Neuron (in vitro differentiated cells): ENCODE data around the gene COL6A2.

ENCODE experiments used
- H2AFZ ChIP-seq: one replicate; pipeline ENCODE4 v1.6.1; 2013; ENCODE audit warnings: low read depth, mild to moderate bottlenecking, inconsistent platforms, low read length, moderate library complexity
- H3K27me3 ChIP-seq: one replicate; pipeline ENCODE4 v1.6.1; 2013; ENCODE audit warnings: low read length; ENCODE audit not compliant: insufficient read depth
- H3K36me3 ChIP-seq: one replicate; pipeline ENCODE4 v1.6.1; 2013; ENCODE audit warnings: low read length; ENCODE audit not compliant: insufficient read depth
- H3K4me1 ChIP-seq: one replicate; pipeline ENCODE4 v1.6.1; 2013; ENCODE audit warnings: low read length; ENCODE audit not compliant: insufficient read depth
- H3K4me3 ChIP-seq: 2 replicates; pipeline ENCODE4 v1.5.1; 2013; ENCODE audit warnings: mild to moderate bottlenecking, low read length, moderate library complexity
- H3K9me3 ChIP-seq: one replicate; pipeline ENCODE4 v1.6.1; 2013; ENCODE audit warnings: low read length

Gene COL6A2

GRCh38 chr21:46097336-46098293, at the start of gene COL6A2:
COL6A2 (plus strand) TSS chr21:46098112.
- H3K4me1 ChIP-seq, result no peaks in the 10 kb centered on the region
- no peaks in the 10 kb centered on the region for H3K36me3 ChIP-seq
- peaks cover 52% of the 10 kb centered on the region for H3K27me3 ChIP-seq
- H3K4me3 ChIP-seq, result no peak within 1 kb of the TSS
- no peak within 1 kb of the TSS for H2AFZ ChIP-seq
- H3K9me3 ChIP-seq, result peaks cover 7% of the 10 kb centered on the region

- Histone ChIP-seq H3K27me3 (no peaks in the 10 kb centered on the region), H2AFZ (no peak overlapping the region), H3K9me3 (peaks cover 2% of the 10 kb centered on the region), H3K36me3 (no peaks in the 10 kb centered on the region), H3K4me3 (no peak overlapping the region), H3K4me1 (no peaks in the 10 kb centered on the region)
Measured at GRCh38 chr21:46048926-46049889, 48.7 kb upstream of the COL6A2 start.

DNA sequence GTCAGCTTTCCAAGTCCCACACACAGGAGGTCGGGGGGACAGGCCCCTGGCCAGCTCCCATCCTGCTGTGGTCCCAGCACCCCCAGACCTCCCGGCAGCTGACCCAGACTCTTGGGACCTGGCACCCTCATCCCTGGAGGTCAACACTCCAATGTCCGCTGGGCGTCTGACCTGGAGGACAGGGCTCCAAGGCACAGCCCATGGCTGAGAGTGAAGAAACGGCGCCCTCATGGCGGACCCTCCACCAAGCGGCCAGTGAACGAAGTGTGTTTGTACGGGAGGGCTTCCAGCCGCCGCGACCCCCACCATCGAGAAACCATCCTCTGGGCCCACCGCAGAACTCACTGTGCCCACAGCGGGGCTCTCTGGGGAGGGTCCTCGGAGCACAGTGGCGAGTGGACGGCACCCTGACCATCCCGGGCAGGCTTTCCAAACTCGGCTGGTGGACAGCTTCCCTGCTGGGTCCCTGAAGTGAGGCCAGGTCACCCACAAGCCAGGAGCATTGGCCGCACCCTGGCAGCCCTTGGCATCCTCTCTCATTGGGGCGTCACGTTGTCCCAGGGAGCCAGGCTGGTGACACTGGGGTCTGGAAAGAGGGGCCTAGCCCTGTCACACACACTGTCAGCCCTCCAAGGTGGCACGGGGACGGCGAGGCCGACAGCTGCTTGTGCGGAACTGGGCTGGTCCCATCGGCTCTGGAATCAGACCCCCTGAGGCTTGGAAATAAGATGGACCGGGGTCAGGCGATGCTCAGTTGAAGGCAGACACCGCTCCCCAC, 47.8 kb upstream of the COL6A2 start:
- Histone ChIP-seq H3K4me3 (no peak overlapping the region), H3K4me1 (no peaks in the 10 kb centered on the region), H2AFZ (no peak overlapping the region), H3K36me3 (no peaks in the 10 kb centered on the region), H3K27me3 (no peaks in the 10 kb centered on the region), H3K9me3 (peaks cover 2% of the 10 kb centered on the region)

GRCh38 chr21:46050668-46051378, 47.1 kb upstream of the COL6A2 start:
- Histone ChIP-seq H3K36me3 (no peaks in the 10 kb centered on the region), H3K9me3 (peaks cover 2% of the 10 kb centered on the region), H3K4me1 (no peaks in the 10 kb centered on the region), H3K4me3 (no peak overlapping the region), H2AFZ (no peak overlapping the region), H3K27me3 (no peaks in the 10 kb centered on the region)

DNA sequence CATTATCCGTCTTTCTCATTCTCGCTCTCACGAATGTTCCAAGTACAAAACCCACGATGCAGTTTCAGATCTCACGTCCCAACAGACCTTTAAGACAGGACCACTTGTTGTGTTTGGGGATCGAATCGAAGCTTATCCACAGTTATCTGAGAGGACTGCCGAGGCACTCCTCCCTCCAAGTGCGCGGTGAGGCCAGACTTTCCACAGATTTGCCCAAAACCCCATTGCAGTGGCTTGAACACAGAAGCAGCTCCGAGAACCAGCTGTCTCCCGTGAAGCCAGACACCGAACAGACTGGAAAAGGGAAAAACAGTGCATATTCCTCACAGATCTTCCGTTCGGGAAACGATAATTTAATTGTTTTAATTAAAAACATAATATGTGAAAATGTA, 46.5 kb upstream of the COL6A2 start:
- Histone ChIP-seq H3K4me3 (no peak overlapping the region), H3K9me3 (peaks cover 2% of the 10 kb centered on the region), H3K4me1 (no peaks in the 10 kb centered on the region), H3K27me3 (no peaks in the 10 kb centered on the region), H2AFZ (no peak overlapping the region), H3K36me3 (no peaks in the 10 kb centered on the region)

DNA sequence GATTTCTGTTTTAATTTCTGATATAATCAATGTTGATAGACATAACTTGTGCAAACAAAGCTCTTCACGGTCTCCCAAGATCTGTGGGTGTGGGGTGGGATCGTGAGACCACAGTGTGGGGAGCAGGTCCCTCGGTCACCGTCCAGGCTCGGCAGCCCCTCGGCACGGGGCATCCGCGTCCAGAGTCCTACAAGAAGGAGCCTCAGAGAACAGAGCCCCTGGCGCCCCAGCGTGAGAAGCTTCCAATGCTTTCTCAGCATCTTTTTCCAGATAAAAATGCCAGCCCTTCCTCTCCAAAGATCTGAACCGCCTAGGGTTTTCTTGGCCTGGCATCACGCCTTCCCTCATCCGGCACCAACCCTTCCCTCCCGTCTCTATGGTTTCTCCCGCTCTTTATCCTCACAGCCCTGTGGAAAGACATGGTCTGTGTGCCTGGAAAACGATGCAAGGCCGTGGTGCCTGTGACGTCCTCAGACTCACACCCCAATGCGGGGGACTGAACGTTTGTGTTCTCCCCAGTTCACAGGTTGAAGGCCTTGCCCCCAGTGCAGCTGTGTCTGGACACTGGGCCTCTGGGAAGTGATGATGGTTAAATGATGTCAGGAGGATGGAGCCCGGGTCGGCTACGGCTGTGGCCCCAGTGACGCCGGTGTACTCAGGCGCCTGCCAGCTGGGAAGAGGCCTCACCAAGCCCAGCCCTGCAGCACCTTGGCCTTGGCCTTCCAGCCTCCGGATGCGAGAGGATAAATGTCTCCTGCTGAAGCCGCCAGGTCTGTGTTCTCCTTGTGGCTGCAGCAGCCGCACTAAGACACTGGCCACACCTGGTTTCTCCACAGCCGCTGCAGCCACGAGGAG, 45.9 kb upstream of the COL6A2 start:
- Histone ChIP-seq H2AFZ (no peak overlapping the region), H3K36me3 (no peaks in the 10 kb centered on the region), H3K4me3 (no peak overlapping the region), H3K27me3 (no peaks in the 10 kb centered on the region), H3K4me1 (no peaks in the 10 kb centered on the region), H3K9me3 (peaks cover 2% of the 10 kb centered on the region)

DNA sequence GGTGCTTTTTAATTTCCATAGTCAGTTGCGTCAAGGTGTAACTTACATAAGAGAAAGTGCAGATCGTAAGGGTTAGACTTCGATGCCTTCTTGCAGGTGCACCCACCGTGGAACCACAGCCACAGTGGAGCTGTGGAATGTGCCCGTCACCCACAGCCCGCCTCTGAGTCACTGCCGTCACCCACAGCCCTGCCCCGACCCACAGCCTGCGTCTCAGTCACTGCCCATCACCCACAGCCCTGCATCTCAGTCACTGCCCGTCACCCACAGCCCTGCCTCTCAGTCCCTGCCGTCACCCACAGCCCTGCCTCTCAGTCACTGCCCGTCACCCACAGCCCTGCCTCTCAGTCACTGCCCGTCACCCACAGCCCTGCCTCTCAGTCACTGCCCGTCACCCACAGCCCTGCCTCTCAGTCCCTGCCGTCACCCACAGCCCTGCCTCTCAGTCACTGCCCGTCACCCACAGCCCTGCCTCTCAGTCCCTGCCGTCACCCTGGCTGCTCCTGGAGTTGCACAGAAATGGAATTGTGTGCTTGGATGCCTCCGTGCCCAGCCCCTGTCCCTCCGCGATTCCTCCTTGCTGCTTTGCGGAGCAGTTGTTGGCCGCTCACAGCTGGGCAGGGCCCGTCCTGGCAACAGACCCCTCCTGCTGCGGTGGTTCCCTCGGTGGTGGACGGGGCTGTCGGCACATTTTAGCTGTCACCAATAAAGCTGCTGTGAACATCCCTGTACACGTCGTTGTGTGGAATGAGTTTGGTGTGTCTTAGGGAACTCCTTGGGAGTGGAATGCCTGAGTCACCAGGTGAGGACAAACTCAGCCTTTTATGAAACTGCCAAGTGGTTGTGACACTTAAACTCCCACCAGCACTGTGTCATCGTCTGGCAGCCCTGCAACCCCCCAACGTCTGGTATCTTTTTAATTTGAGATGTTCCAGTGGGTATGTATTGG, 44.9 kb upstream of the COL6A2 start:
- Histone ChIP-seq H3K4me1 (no peaks in the 10 kb centered on the region), H3K27me3 (no peaks in the 10 kb centered on the region), H3K9me3 (peaks cover 2% of the 10 kb centered on the region), H3K4me3 (no peak overlapping the region), H2AFZ (no peak overlapping the region), H3K36me3 (no peaks in the 10 kb centered on the region)

GRCh38 chr21:46054031-46054430, 43.9 kb upstream of the COL6A2 start:
- Histone ChIP-seq H3K27me3 (no peaks in the 10 kb centered on the region), H3K4me1 (no peaks in the 10 kb centered on the region), H3K9me3 (peaks cover 2% of the 10 kb centered on the region), H2AFZ (no peak overlapping the region), H3K36me3 (no peaks in the 10 kb centered on the region), H3K4me3 (no peak overlapping the region)

GRCh38 chr21:46054451-46054881, 43.4 kb upstream of the COL6A2 start:
- H3K4me1 ChIP-seq, result no peaks in the 10 kb centered on the region
- peaks cover 2% of the 10 kb centered on the region for H3K9me3 ChIP-seq
- H3K4me3 ChIP-seq, result no peak overlapping the region
- no peaks in the 10 kb centered on the region for H3K36me3 ChIP-seq
- no peaks in the 10 kb centered on the region for H3K27me3 ChIP-seq
- H2AFZ ChIP-seq, result no peak overlapping the region

GRCh38 chr21:46055863-46056281, 42.0 kb upstream of the COL6A2 start:
- H3K27me3 ChIP-seq, result no peaks in the 10 kb centered on the region
- no peaks in the 10 kb centered on the region for H3K36me3 ChIP-seq
- no peak overlapping the region for H3K4me3 ChIP-seq
- H2AFZ ChIP-seq, result no peak overlapping the region
- peaks cover 2% of the 10 kb centered on the region for H3K9me3 ChIP-seq
- H3K4me1 ChIP-seq, result no peaks in the 10 kb centered on the region

GRCh38 chr21:46056450-46056903, 41.4 kb upstream of the COL6A2 start:
- Histone ChIP-seq H3K27me3 (no peaks in the 10 kb centered on the region), H3K36me3 (no peaks in the 10 kb centered on the region), H3K4me3 (no peak overlapping the region), H2AFZ (no peak overlapping the region), H3K9me3 (no peaks in the 10 kb centered on the region), H3K4me1 (no peaks in the 10 kb centered on the region)
